HCT116 (cell line): ENCODE results near the gene COX15. TPM values are rescaled to one million over a fixed set of nuclear protein-coding genes. Genes with fewer than 3 reads are reported as not detected.

Source experiments
- ATAC-seq: fragments of 200-7000 bp; cut with Tn5 transposase; 2 replicates; pipeline ENCODE4 v1.9.1; 2020; ENCODE audit warnings: mild to moderate bottlenecking, moderate library complexity
- BruUV-seq: library from RNA; stranded (reverse); fragments of 400-500 nt; replicated peaks from 2 replicates; lab custom pipeline; 2021; lab: Mats Ljungman, UMichigan
- CTCF ChIA-PET: fragments of 300-600 bp; sonication (Branson Sonifier 250); formaldehyde crosslinking; loops from one replicate; lab custom pipeline; 2021; ENCODE audit warnings: antibody characterized with exemption; lab: Charles Lee
- POLR2A ChIA-PET: fragments of 300-600, 350-600 bp; sonication (Branson Sonifier 250); formaldehyde crosslinking; loops from one replicate; lab custom pipeline; 2021; ENCODE audit warnings: antibody characterized with exemption; lab: Charles Lee
- RAD21 ChIA-PET, 2 experiments: fragments of 300-600 bp; sonication (Branson Sonifier 250); formaldehyde crosslinking; loops; one replicate each; lab custom pipeline; 2023; ENCODE audit warnings: low total read pairs in 2 of 2; ENCODE audit not compliant: uncharacterized antibody in 2 of 2, unreplicated experiment in 2 of 2, low non-redundant PET in 1 of 2; lab: Charles Lee
- DNase-seq: peaks from one replicate; pipeline ENCODE4 v3.0.0-alpha.2; 2010; ENCODE audit warnings: low read depth, low spot score
- H2AFZ ChIP-seq: fragments of 200-600 bp; shearing (Covaris generic), sonication (generic); 2 replicates; pipeline ENCODE4 v1.6.1; 2017; ENCODE audit warnings: low read depth, mixed run types, mixed read lengths, antibody characterized with exemption, low read length; ENCODE audit not compliant: poor library complexity, severe bottlenecking
- H3K27ac ChIP-seq: 2 replicates; pipeline ENCODE4 v1.5.1; 2012; ENCODE audit warnings: low read depth, low read length
- H3K27me3 ChIP-seq: fragments of 200-600 bp; sonication (generic); 2 replicates; pipeline ENCODE4 v1.6.1; 2016; ENCODE audit warnings: mixed run types, low read length, mixed read lengths; ENCODE audit not compliant: insufficient read depth
- H3K36me3 ChIP-seq, 2 experiments: fragments of 200-500 bp in 1 of 2; fragments of 200-600 bp in 1 of 2; sonication (Bioruptor generic) in 1 of 2; sonication (generic) in 1 of 2; 2 replicates each; pipeline versions ENCODE4 v1.5.1 to v1.6.1; 2014 to 2016; ENCODE audit warnings: low read length in 2 of 2, inconsistent platforms in 1 of 2, mixed read lengths in 1 of 2, mixed run types in 1 of 2; ENCODE audit not compliant: insufficient read depth in 2 of 2, control insufficient read depth in 1 of 2
- H3K4me1 ChIP-seq, 2 experiments: fragments of 200-600 bp in 1 of 2; sonication (generic) in 1 of 2; 2 replicates each; pipeline versions ENCODE4 v1.5.1 to v1.6.1; 2012 to 2017; ENCODE audit warnings: low read length in 2 of 2, inconsistent platforms in 1 of 2, mild to moderate bottlenecking in 1 of 2, mixed read lengths in 1 of 2, mixed run types in 1 of 2, moderate library complexity in 1 of 2; ENCODE audit not compliant: insufficient read depth in 2 of 2, control insufficient read depth in 1 of 2
- H3K4me2 ChIP-seq: fragments of 200-600 bp; sonication (generic); 2 replicates; pipeline ENCODE4 v1.6.1; 2017; ENCODE audit warnings: mixed run types, low read length, mixed read lengths
- H3K4me3 ChIP-seq, 2 experiments: fragments of 200-600 bp in 1 of 2; sonication (generic) in 1 of 2; replicated peaks in 1 of 2; 2 replicates each; pipeline ENCODE4 v1.5.1; 2011 to 2016; ENCODE audit warnings: low read length in 2 of 2, control low read depth in 1 of 2, low read depth in 1 of 2, mild to moderate bottlenecking in 1 of 2, mixed read lengths in 1 of 2, mixed run types in 1 of 2
- H3K79me2 ChIP-seq: fragments of 200-600 bp; sonication (generic); 2 replicates; pipeline ENCODE4 v1.6.1; 2017; ENCODE audit warnings: mild to moderate bottlenecking, mixed run types, low read length, moderate library complexity, mixed read lengths; ENCODE audit not compliant: insufficient read depth
- H3K9ac ChIP-seq: fragments of 200-600 bp; sonication (generic); 2 replicates; pipeline ENCODE4 v1.6.1; 2016; ENCODE audit warnings: low read length, mixed read lengths
- H3K9me2 ChIP-seq: fragments of 200-600 bp; sonication (generic), shearing (Covaris generic); 2 replicates; pipeline ENCODE4 v1.6.1; 2017; ENCODE audit warnings: mixed run types, mild to moderate bottlenecking, moderate library complexity; ENCODE audit not compliant: insufficient read depth
- H3K9me3 ChIP-seq, 2 experiments: fragments of 200-500 bp in 1 of 2; fragments of 200-600 bp in 1 of 2; sonication (Bioruptor generic) in 1 of 2; sonication (generic) in 1 of 2; 2 replicates each; pipeline ENCODE4 v1.6.1; 2014 to 2017; ENCODE audit warnings: low read length in 2 of 2, mixed read lengths in 2 of 2, inconsistent platforms in 1 of 2, low read depth in 1 of 2, mild to moderate bottlenecking in 1 of 2, mixed run types in 1 of 2, moderate library complexity in 1 of 2; ENCODE audit not compliant: control insufficient read depth in 1 of 2, insufficient read depth in 1 of 2
- H4K20me1 ChIP-seq: fragments of 200-600 bp; sonication (generic), shearing (Covaris generic); 2 replicates; pipeline ENCODE4 v1.6.1; 2017; ENCODE audit warnings: mixed run types, mild to moderate bottlenecking, moderate library complexity; ENCODE audit not compliant: insufficient read depth
- CBX3 ChIP-seq: IDR thresholded peaks from 2 replicates; pipeline ENCODE4 v1.6.1; 2012; ENCODE audit warnings: low read depth
- CTCF ChIP-seq, 3 experiments: fragments of 200-600 bp in 1 of 3; sonication (generic) in 1 of 3; IDR thresholded peaks in 2 of 3; conservative IDR thresholded peaks in 1 of 3; 2 replicates each; pipeline ENCODE4 v1.5.1; 2012 to 2017; ENCODE audit warnings: low read depth in 2 of 3, low read length in 2 of 3, antibody characterized with exemption in 1 of 3, borderline replicate concordance in 1 of 3, control low read depth in 1 of 3, mild to moderate bottlenecking in 1 of 3, mixed read lengths in 1 of 3, mixed run types in 1 of 3, moderate library complexity in 1 of 3; ENCODE audit not compliant: insufficient read depth in 1 of 3
- EGR1 ChIP-seq: IDR thresholded peaks from 2 replicates; pipeline ENCODE4 v1.6.1; 2012; ENCODE audit warnings: low read depth
- JUND ChIP-seq: IDR thresholded peaks from 2 replicates; pipeline ENCODE4 v1.6.1; 2012
- RAD21 ChIP-seq: IDR thresholded peaks from 2 replicates; pipeline ENCODE4 v1.6.1; 2012; ENCODE audit warnings: low read depth, mild to moderate bottlenecking
- SP1 ChIP-seq: IDR thresholded peaks from 2 replicates; pipeline ENCODE4 v1.6.1; 2012; ENCODE audit warnings: low read depth
- intact Hi-C: fragments of 100-400 bp; cut with micrococcal nuclease; formaldehyde crosslinking; loops from 2 replicates; pipeline ENCODE4 v1.10.0; 2022
- total RNA-seq: library from RNA; stranded (reverse); gene quantifications from one replicate; pipeline ENCODE4 v1.2.1, GENCODE V29; 2021; ENCODE audit not compliant: unreplicated experiment

Gene COX15
- total RNA-seq, 1 experiment from 2014 or later, result 79.6 TPM

GRCh38 chr10:99711129-99711719 lies 20.7 kb downstream of the COX15 start:
- ChIA-PET RAD21 (no interaction called here), CTCF (interaction anchor here (0.6 to 2.4 kb wide), 5 partner anchors 46 to 275 kb away, joined by 3 to 12 read pairs (median 3); no protein-coding TSS in a partner anchor), POLR2A (no interaction called here)
- Histone ChIP-seq H2AFZ (no peak overlapping the region), H3K27ac (no peak overlapping the region), H3K9ac (no peak overlapping the region), H3K79me2 (no peaks in the 10 kb centered on the region), H3K4me1 (no peaks in the 10 kb centered on the region), H3K9me2 (no peaks in the 10 kb centered on the region), H4K20me1 (no peaks in the 10 kb centered on the region), H3K4me3 (no peak overlapping the region), H3K4me2 (no peak overlapping the region), H3K9me3 (no peaks in the 10 kb centered on the region)
- intact Hi-C loops, result loop anchor here (1.0 to 5.0 kb wide), 5 partner anchors 81 to 319 kb away; partner anchors contain the start of gene SLC25A28
- DNase-seq (peak; percentile 54), ATAC-seq (peak; percentile 94)
- TF ChIP-seq JUND, result 0 out of 2 replicates have a peak, but pooled peaks have one; percentile 9
- peak; percentile 72 to 84 (median 79) for TF ChIP-seq CTCF (IDR thresholded peaks at IDR 0.05 in 2 of 3, conservative IDR thresholded peaks at IDR 0.05 in 1 of 3; ENCODE audit: borderline replicate concordance in 1 of 3, insufficient read depth in 1 of 3, low read depth in 2 of 3, low read length in 2 of 3)
- no peak for TF ChIP-seq CBX3
- TF ChIP-seq EGR1, result no peak
- peak; percentile 88 for TF ChIP-seq RAD21
- TF ChIP-seq SP1, result no peak; the same call in 1 of the 2 replicates
- TF ChIP-seq, all 23 proteins: peak for 3
- Histone ChIP-seq H3K36me3 (peaks cover 41 to 43% of the 10 kb centered on the region in 2 experiments), H3K27me3 (no peaks in the 10 kb centered on the region)
- BruUV-seq, result no TSS peak
